Measurements from ENCODE around the gene ZDHHC17. TPM values are rescaled to one million over a fixed set of nuclear protein-coding genes. Genes with fewer than 3 reads are reported as not detected.

The ZDHHC17 gene
- total RNA-seq, 4 donors from 2014 or later = 48.5 to 365 (median 102) TPM

- no peak for TF ChIP-seq POLR2A (IDR thresholded peaks at IDR 0.05)
- Histone ChIP-seq H3K4me3 (no peak overlapping the region), H3K27ac (no peak overlapping the region), H3K9me3 (no peaks in the 10 kb centered on the region), H3K27me3 (no peaks in the 10 kb centered on the region), H3K4me1 (no peaks in the 10 kb centered on the region), H3K36me3 (no peaks in the 10 kb centered on the region)
- no peak for DNase-seq
- intact Hi-C loops (cut with DNase I; ENCODE audit: low total_unique reads) = no loop called here
These were observed 137.9 kb downstream of the ZDHHC17 start for GRCh38 chr12:76901628-76902380.

Other genes with a start within 250 kb of the ZDHHC17 start
- gene OSBPL8, start 204.3 kb upstream of the ZDHHC17 start, total RNA-seq = 100 to 1,000 TPM in 1 of 4 donors, 10 to 100 TPM in 3; 22.0 to 131 (median 69.3) TPM
- gene CSRP2, start 114.9 kb downstream of the ZDHHC17 start, total RNA-seq = 10 to 100 TPM; 14.1 to 69.0 (median 29.7) TPM

Measured in uterus (tissue), 4 donors.